ENCODE measurements around the gene AP3D1. TPM values are rescaled to one million over a fixed set of nuclear protein-coding genes. Genes with fewer than 3 reads are reported as not detected.

The AP3D1 gene
- total RNA-seq, 1 donor from 2014 or later, result 113 TPM

GRCh38 chr19:2190848-2191455 lies 39.6 kb upstream of the AP3D1 start:
- H3K36me3 Mint-ChIP-seq (ENCODE audit: low read depth), result peaks cover 47% of the 10 kb centered on the region
- no peak for DNase-seq
- intact Hi-C loops (cut with micrococcal nuclease), result no loop called here
- H3K9me3 Mint-ChIP-seq, result no peaks in the 10 kb centered on the region
- no peaks in the 10 kb centered on the region for H3K27me3 Mint-ChIP-seq
- H3K4me1 Mint-ChIP-seq, result peaks cover 2% of the 10 kb centered on the region
- H3K4me3 Mint-ChIP-seq, result no peak overlapping the region
- H3K27ac Mint-ChIP-seq, result no peak overlapping the region

DNA sequence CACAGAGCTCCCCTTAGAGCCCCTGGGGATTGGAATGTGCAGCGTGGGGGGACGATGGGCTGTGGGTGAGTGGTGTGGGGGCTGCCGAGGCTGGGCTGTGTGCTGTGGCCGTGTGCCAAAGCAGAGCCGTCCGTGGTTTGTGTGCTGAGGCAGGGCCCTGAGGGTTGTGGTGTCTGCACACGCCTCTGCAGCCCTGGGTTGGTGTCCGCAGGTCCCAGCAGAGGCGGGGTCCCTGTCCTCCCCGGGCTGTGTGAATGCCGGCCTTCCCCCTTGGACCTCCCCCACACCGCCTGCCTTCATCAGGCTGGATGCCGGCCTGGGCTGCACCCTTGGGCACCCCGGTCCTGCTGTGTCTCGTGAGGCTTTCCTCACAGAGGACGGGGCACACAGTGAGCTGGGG lies 38.5 kb upstream of the AP3D1 start:
- Mint-ChIP-seq H3K27me3 (no peaks in the 10 kb centered on the region), H3K36me3 (ENCODE audit: low read depth) (peaks cover 54% of the 10 kb centered on the region), H3K4me3 (no peak overlapping the region), H3K9me3 (no peaks in the 10 kb centered on the region), H3K4me1 (peaks cover 5% of the 10 kb centered on the region), H3K27ac (no peak overlapping the region)
- intact Hi-C loops (cut with micrococcal nuclease), result no loop called here
- no peak for DNase-seq

- Mint-ChIP-seq H3K27ac (no peak overlapping the region), H3K27me3 (no peaks in the 10 kb centered on the region), H3K4me1 (peaks cover 10% of the 10 kb centered on the region), H3K36me3 (ENCODE audit: low read depth) (peaks cover 59% of the 10 kb centered on the region), H3K4me3 (no peak overlapping the region), H3K9me3 (no peaks in the 10 kb centered on the region)
- no peak for DNase-seq
- intact Hi-C loops (cut with micrococcal nuclease), result no loop called here
Observed at GRCh38 chr19:2188708-2189385, 37.5 kb upstream of the AP3D1 start.

- no peak for DNase-seq
- Mint-ChIP-seq H3K27ac (no peak overlapping the region), H3K36me3 (ENCODE audit: low read depth) (peaks cover 54% of the 10 kb centered on the region), H3K4me3 (no peak overlapping the region), H3K27me3 (no peaks in the 10 kb centered on the region), H3K9me3 (no peaks in the 10 kb centered on the region), H3K4me1 (peaks cover 10% of the 10 kb centered on the region)
- intact Hi-C loops (cut with micrococcal nuclease), result no loop called here
Observed at GRCh38 chr19:2187159-2187558, 35.8 kb upstream of the AP3D1 start.

DNA sequence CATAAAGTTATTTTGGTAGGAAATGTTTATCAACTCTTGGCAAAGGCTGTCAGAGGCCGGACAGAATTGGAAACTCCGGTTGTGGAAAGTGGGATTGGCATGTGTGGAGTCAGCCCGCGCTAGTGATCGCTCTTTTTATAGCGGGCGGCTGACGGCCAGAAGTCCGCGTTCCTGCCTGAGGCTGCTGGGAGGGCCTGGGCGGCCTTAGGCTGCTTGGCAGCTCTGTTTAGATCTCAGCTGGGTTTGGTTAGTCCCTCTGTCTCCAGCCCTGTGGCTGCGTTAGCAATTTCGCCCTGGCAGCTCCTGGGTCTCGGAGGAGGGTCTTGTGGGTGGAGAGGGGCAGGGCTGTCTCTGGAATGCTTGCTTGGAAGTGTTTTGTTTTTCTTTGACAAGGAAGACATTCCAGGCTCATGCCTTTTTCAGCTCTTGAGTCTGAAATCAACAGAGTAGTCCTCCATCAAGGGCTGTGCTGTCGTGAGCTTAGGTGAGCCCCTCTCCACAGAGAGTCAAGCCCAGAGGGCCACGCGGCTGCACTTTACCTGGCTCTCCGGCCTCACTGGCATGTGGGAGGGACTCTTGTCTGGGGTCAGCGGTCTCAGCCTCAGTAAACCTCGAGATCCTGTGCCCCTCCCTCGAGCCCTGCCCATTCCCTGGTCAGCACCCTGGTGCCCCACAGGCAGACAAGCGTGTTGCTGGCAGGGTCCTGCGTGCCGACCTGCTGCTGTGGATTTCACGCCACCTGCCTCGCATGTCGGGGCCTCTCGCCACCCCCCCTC lies 34.9 kb upstream of the AP3D1 start:
- no peaks in the 10 kb centered on the region for H3K27me3 Mint-ChIP-seq

GRCh38 chr19:2185734-2186070 lies 34.3 kb upstream of the AP3D1 start:
- intact Hi-C loops (cut with micrococcal nuclease), result no loop called here

More for the DNA sequence above, 34.9 kb upstream of the AP3D1 start:
- Mint-ChIP-seq H3K9me3 (no peaks in the 10 kb centered on the region), H3K4me3 (no peak overlapping the region), H3K36me3 (ENCODE audit: low read depth) (peaks cover 49% of the 10 kb centered on the region), H3K27ac (no peak overlapping the region), H3K4me1 (peaks cover 10% of the 10 kb centered on the region)
- no peak for DNase-seq
- intact Hi-C loops (cut with micrococcal nuclease), result no loop called here

DNA sequence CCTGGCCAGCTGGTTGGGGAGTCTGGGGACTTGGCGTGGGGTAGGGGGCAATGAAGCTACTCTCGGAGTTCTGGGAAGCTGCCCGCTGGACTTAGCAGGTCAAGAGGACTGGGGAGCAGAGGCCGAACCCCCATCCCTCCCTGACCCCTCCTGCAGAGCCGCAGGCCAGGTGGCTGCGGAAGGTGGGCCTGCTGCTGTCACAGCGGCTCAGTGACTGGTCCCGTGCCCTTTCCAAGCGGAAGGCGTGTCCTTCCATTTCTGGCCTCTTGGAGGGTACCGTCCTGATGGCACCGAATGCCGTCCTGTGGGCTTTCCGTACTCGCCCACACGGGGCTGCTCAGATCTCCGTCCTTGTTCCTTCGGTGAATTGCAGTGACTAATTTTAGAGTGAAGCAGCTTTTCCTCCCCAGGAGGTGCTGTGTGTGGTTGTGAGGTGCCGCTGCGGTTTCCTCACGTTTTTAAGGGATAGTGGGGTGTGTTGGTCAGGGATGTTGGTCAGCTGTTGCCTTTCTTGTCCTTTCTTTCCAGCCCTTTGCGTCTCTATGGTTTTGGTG lies 33.1 kb upstream of the AP3D1 start:
- Mint-ChIP-seq H3K4me1 (peaks cover 10% of the 10 kb centered on the region), H3K27ac (no peak overlapping the region), H3K9me3 (no peaks in the 10 kb centered on the region), H3K36me3 (ENCODE audit: low read depth) (peaks cover 47% of the 10 kb centered on the region), H3K27me3 (no peaks in the 10 kb centered on the region), H3K4me3 (no peak overlapping the region)
- DNase-seq, result no peak
- intact Hi-C loops (cut with micrococcal nuclease), result no loop called here

More at GRCh38 chr19:2185734-2186070, 34.3 kb upstream of the AP3D1 start:
- DNase-seq, result no peak
- Mint-ChIP-seq H3K4me1 (peaks cover 10% of the 10 kb centered on the region), H3K4me3 (no peak overlapping the region), H3K27ac (no peak overlapping the region), H3K27me3 (no peaks in the 10 kb centered on the region), H3K36me3 (ENCODE audit: low read depth) (peaks cover 43% of the 10 kb centered on the region), H3K9me3 (no peaks in the 10 kb centered on the region)

DNA sequence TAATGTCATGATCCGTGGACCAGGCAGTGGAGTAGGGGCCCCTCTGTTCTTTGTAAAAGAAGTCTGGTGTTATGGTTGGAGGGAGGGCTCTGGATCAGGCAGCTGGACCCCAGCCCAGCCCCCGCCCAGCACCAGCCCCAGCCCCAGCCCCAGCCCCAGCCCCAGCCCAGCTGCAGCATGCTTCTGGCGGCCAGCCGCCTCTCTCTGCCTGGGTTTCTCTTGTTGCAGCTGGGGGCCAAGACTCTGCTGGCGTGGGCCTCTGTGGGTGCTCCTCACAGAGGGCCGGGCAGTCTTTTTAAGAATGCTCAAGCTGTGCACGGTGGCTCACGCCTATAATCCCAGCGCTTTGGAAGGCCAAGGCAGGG lies 30.2 kb upstream of the AP3D1 start:
- Mint-ChIP-seq H3K9me3 (no peaks in the 10 kb centered on the region), H3K36me3 (ENCODE audit: low read depth) (peaks cover 37% of the 10 kb centered on the region), H3K27ac (peak overlapping the region; percentile 25), H3K4me3 (no peak overlapping the region), H3K4me1 (peaks cover 8% of the 10 kb centered on the region), H3K27me3 (no peaks in the 10 kb centered on the region)
- intact Hi-C loops (cut with micrococcal nuclease), result no loop called here
- no peak for DNase-seq

GRCh38 chr19:2180881-2181632 lies 29.7 kb upstream of the AP3D1 start:
- Mint-ChIP-seq H3K4me3 (no peak overlapping the region), H3K4me1 (peaks cover 8% of the 10 kb centered on the region), H3K9me3 (no peaks in the 10 kb centered on the region), H3K27me3 (no peaks in the 10 kb centered on the region), H3K27ac (no peak overlapping the region), H3K36me3 (ENCODE audit: low read depth) (peaks cover 38% of the 10 kb centered on the region)
- no peak for DNase-seq
- intact Hi-C loops (cut with micrococcal nuclease), result no loop called here

DNA sequence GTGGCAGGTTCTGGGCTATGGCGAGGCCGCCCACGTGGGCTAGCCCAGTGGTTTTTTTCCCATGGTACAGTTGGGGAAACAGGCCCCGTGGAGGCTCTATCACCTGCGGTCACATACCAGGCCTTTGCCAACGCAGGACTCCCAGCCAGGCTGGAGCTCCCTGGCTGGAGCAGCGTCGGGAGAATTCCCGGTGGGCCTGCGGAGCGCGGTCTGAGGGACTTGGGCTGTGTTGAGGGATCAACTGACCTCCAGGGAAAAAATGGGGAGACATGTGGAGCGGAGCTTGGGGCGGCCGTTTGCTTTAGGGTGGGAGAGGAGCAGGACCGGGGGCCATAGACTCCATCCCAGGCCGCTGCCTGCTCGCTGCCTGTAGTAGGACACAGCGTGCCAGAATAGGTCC lies 28.7 kb upstream of the AP3D1 start:
- Mint-ChIP-seq H3K4me3 (no peak overlapping the region), H3K27me3 (no peaks in the 10 kb centered on the region), H3K4me1 (peaks cover 6% of the 10 kb centered on the region), H3K9me3 (no peaks in the 10 kb centered on the region), H3K36me3 (ENCODE audit: low read depth) (peaks cover 30% of the 10 kb centered on the region), H3K27ac (no peak overlapping the region)
- intact Hi-C loops (cut with micrococcal nuclease), result no loop called here
- no peak for DNase-seq

DNA sequence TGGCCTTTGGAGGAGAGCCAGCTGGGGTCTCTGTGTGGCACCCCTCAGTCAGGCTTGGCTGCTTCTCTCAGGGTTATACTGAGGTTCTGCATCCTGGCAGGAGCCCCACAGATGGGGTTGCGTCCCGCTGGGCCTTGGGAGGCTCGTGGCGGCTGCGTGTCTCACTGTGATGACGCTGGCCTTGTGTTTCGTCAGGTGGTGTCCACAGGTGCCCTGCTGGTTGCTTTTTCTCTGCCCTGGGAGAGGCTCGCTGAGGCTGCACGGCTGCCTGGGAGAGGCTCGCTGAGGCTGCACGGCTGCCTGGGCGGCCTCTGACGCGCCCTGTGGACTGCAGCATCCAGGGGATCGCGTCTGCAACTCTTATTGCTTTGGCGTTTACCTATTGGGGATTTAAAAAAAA lies 27.7 kb upstream of the AP3D1 start:
- intact Hi-C loops (cut with micrococcal nuclease), result no loop called here
- peaks cover 23% of the 10 kb centered on the region for H3K36me3 Mint-ChIP-seq (ENCODE audit: low read depth)
- H3K4me3 Mint-ChIP-seq, result no peak overlapping the region
- no peaks in the 10 kb centered on the region for H3K9me3 Mint-ChIP-seq
- no peaks in the 10 kb centered on the region for H3K27me3 Mint-ChIP-seq
- DNase-seq, result no peak
- H3K4me1 Mint-ChIP-seq, result peaks cover 2% of the 10 kb centered on the region
- no peak overlapping the region for H3K27ac Mint-ChIP-seq

GRCh38 chr19:2176337-2176994 lies 25.1 kb upstream of the AP3D1 start:
- intact Hi-C loops (cut with micrococcal nuclease), result no loop called here
- H3K27ac Mint-ChIP-seq, result no peak overlapping the region
- no peak for DNase-seq
- H3K9me3 Mint-ChIP-seq, result no peaks in the 10 kb centered on the region
- peaks cover 7% of the 10 kb centered on the region for H3K4me1 Mint-ChIP-seq
- H3K36me3 Mint-ChIP-seq (ENCODE audit: low read depth), result peaks cover 22% of the 10 kb centered on the region
- H3K4me3 Mint-ChIP-seq, result no peak overlapping the region
- H3K27me3 Mint-ChIP-seq, result no peaks in the 10 kb centered on the region

- no peak for DNase-seq
- H3K36me3 Mint-ChIP-seq (ENCODE audit: low read depth), result peaks cover 24% of the 10 kb centered on the region
- no peak overlapping the region for H3K4me3 Mint-ChIP-seq
- no peaks in the 10 kb centered on the region for H3K27me3 Mint-ChIP-seq
- H3K9me3 Mint-ChIP-seq, result no peaks in the 10 kb centered on the region
- intact Hi-C loops (cut with micrococcal nuclease), result no loop called here
- peaks cover 14% of the 10 kb centered on the region for H3K4me1 Mint-ChIP-seq
- no peak overlapping the region for H3K27ac Mint-ChIP-seq
Observed at GRCh38 chr19:2175742-2176141, 24.4 kb upstream of the AP3D1 start.

All from activated CD4-positive, alpha-beta T cell treated with anti-CD3 and anti-CD28 coated beads, Interleukin-2, amount 10 ng/mL, durations not matched to agents 24 days and 14 days (primary cell).